ENCODE results near the gene SFT2D3. TPM values are rescaled to one million over a fixed set of nuclear protein-coding genes. Genes with fewer than 3 reads are reported as not detected.
A peak's percentile ranks its signal among the peaks of the same experiment; 100 is the strongest.

Gene SFT2D3
- total RNA-seq, 4 donors from 2014 or later: 3.3 to 10.5 (median 5.9) TPM

GRCh38 chr2:127664065-127664894, 37.0 kb upstream of the SFT2D3 start:
- H3K9me3 ChIP-seq: no peaks in the 10 kb centered on the region
- peaks cover 0 to 23% (median 0%) of the 10 kb centered on the region in 4 donors for H3K27me3 ChIP-seq
- no CpG with 5 or more reads among the region's 69 CpGs for WGBS, 2 donors
- no peaks in the 10 kb centered on the region for H3K36me3 ChIP-seq
- no peak for TF ChIP-seq CTCF (IDR thresholded peaks at IDR 0.05)
- no peak for TF ChIP-seq POLR2A (IDR thresholded peaks at IDR 0.05)
- H3K4me3 ChIP-seq: peak overlapping the region; percentile 11 to 60 (median 32)
- no peak for DNase-seq
- peaks cover 16 to 82% (median 44%) of the 10 kb centered on the region in 3 donors for H3K4me1 ChIP-seq
- intact Hi-C loops (cut with DNase I): no loop called here
- peak overlapping the region; percentile 58 to 85 (median 69) for H3K27ac ChIP-seq

GRCh38 chr2:127664895-127665225, 36.4 kb upstream of the SFT2D3 start:
- Histone ChIP-seq H3K27me3 (peaks cover 0 to 23% (median 0%) of the 10 kb centered on the region in 4 donors), H3K27ac (peak overlapping the region; percentile 58 to 85 (median 69)), H3K4me3 (peak overlapping the region in 3 of 4 donors; percentile 25 to 60 (median 40)), H3K36me3 (no peaks in the 10 kb centered on the region), H3K4me1 (peaks cover 16 to 76% (median 38%) of the 10 kb centered on the region in 3 donors), H3K9me3 (no peaks in the 10 kb centered on the region)
- WGBS, 2 donors: 59 to 71% methylated on average over 4 of the region's 6 CpGs
- TF ChIP-seq CTCF (IDR thresholded peaks at IDR 0.05): no peak
- no peak for TF ChIP-seq POLR2A (IDR thresholded peaks at IDR 0.05)
- DNase-seq: no peak
- intact Hi-C loops (cut with DNase I): no loop called here

- H3K4me1 ChIP-seq: peaks cover 16 to 73% (median 38%) of the 10 kb centered on the region in 3 donors
- no peak for TF ChIP-seq POLR2A (IDR thresholded peaks at IDR 0.05)
- TF ChIP-seq CTCF (IDR thresholded peaks at IDR 0.05): no peak
- intact Hi-C loops (cut with DNase I): no loop called here
Observed at GRCh38 chr2:127665267-127665893, 35.9 kb upstream of the SFT2D3 start.

GRCh38 chr2:127669056-127669455, 32.2 kb upstream of the SFT2D3 start:
- intact Hi-C loops (cut with DNase I): no loop called here
- Histone ChIP-seq H3K4me3 (no peak overlapping the region), H3K36me3 (no peaks in the 10 kb centered on the region), H3K27me3 (peaks cover 0 to 36% (median 0%) of the 10 kb centered on the region in 4 donors), H3K9me3 (no peaks in the 10 kb centered on the region), H3K27ac (peak overlapping the region in 1 of 4 donors; percentile 44), H3K4me1 (peaks cover 3 to 65% (median 12%) of the 10 kb centered on the region in 3 donors)
- no peak for DNase-seq
- TF ChIP-seq POLR2A (IDR thresholded peaks at IDR 0.05): no peak
- TF ChIP-seq CTCF (IDR thresholded peaks at IDR 0.05): no peak
- 64 to 84% methylated on average over 7 of the region's 7 CpGs for WGBS, 2 donors

More at GRCh38 chr2:127665267-127665893, 35.9 kb upstream of the SFT2D3 start:
- Histone ChIP-seq H3K9me3 (no peaks in the 10 kb centered on the region), H3K27me3 (peaks cover 0 to 23% (median 0%) of the 10 kb centered on the region in 4 donors), H3K27ac (peak overlapping the region; percentile 58 to 85 (median 69)), H3K4me3 (peak overlapping the region in 1 of 4 donors; percentile 60), H3K36me3 (no peaks in the 10 kb centered on the region)
- WGBS, 2 donors: 63 to 67% methylated on average over 6 to 8 of the region's 8 CpGs
- DNase-seq: no peak

Measured in esophagus squamous epithelium (tissue), 5 donors.